Astrocyte (in vitro differentiated cells and primary cell): ENCODE measurements around the gene OCA2. TPM values are rescaled to one million over a fixed set of nuclear protein-coding genes. Genes with fewer than 3 reads are reported as not detected.

Experiments used
- DNase-seq: peaks from one replicate; pipeline ENCODE4 v3.0.0-alpha.2; 2010; ENCODE audit warnings: low read depth
- FAIRE-seq: peaks from 2 replicates; lab custom pipeline; 2011; peaks lifted over from hg19 to GRCh38; lab: Jason Lieb, UNC
- H2AFZ ChIP-seq: 2 replicates; pipeline ENCODE4 v1.6.0; 2012; ENCODE audit warnings: low read depth, low read length, inconsistent platforms
- H3K27ac ChIP-seq: 2 replicates; pipeline ENCODE4 v1.5.1; 2011; ENCODE audit warnings: low read depth, low read length, inconsistent platforms
- H3K27me3 ChIP-seq: 2 replicates; pipeline ENCODE4 v1.6.0; 2011; ENCODE audit warnings: low read length, inconsistent platforms; ENCODE audit not compliant: insufficient read depth
- H3K36me3 ChIP-seq: 2 replicates; pipeline ENCODE4 v1.5.1; 2011; ENCODE audit warnings: low read length, inconsistent platforms; ENCODE audit not compliant: insufficient read depth
- H3K4me1 ChIP-seq: 2 replicates; pipeline ENCODE4 v1.5.1; 2011; ENCODE audit warnings: low read length, inconsistent platforms; ENCODE audit not compliant: insufficient read depth
- H3K4me2 ChIP-seq: 2 replicates; pipeline ENCODE4 v1.6.0; 2012; ENCODE audit warnings: low read length, inconsistent platforms
- H3K4me3 ChIP-seq: 2 replicates; pipeline ENCODE4 v1.5.1; 2011; ENCODE audit warnings: low read depth, mild to moderate bottlenecking, low read length, inconsistent platforms; ENCODE audit not compliant: insufficient read depth
- H3K79me2 ChIP-seq: 2 replicates; pipeline ENCODE4 v1.6.0; 2012; ENCODE audit warnings: mild to moderate bottlenecking, low read length, inconsistent platforms; ENCODE audit not compliant: insufficient read depth
- H3K9ac ChIP-seq: 2 replicates; pipeline ENCODE4 v1.6.0; 2012; ENCODE audit warnings: mild to moderate bottlenecking, low read length, inconsistent platforms
- H3K9me3 ChIP-seq: 2 replicates; pipeline ENCODE4 v1.5.1; 2012; ENCODE audit warnings: low read depth, mild to moderate bottlenecking, low read length, inconsistent platforms; ENCODE audit not compliant: insufficient read depth
- H4K20me1 ChIP-seq: 2 replicates; pipeline ENCODE4 v1.6.0; 2012; ENCODE audit warnings: low read length, inconsistent platforms; ENCODE audit not compliant: insufficient read depth
- H3K27ac Mint-ChIP-seq: one replicate; pipeline ENCODE4 v1.8.0; 2021; ENCODE audit warnings: mild to moderate bottlenecking, mixed read lengths; ENCODE audit not compliant: unreplicated experiment
- H3K27me3 Mint-ChIP-seq: one replicate; pipeline ENCODE4 v1.8.0; 2021; ENCODE audit warnings: low read depth, mixed read lengths; ENCODE audit not compliant: unreplicated experiment
- H3K36me3 Mint-ChIP-seq: one replicate; pipeline ENCODE4 v1.8.0; 2021; ENCODE audit warnings: low read depth, mixed read lengths; ENCODE audit not compliant: unreplicated experiment
- H3K4me1 Mint-ChIP-seq: one replicate; pipeline ENCODE4 v1.8.0; 2021; ENCODE audit warnings: low read depth, mixed read lengths; ENCODE audit not compliant: unreplicated experiment
- H3K4me3 Mint-ChIP-seq: one replicate; pipeline ENCODE4 v1.8.0; 2021; ENCODE audit warnings: mild to moderate bottlenecking, moderate library complexity, mixed read lengths; ENCODE audit not compliant: unreplicated experiment
- H3K9me3 Mint-ChIP-seq: one replicate; pipeline ENCODE4 v1.8.0; 2021; ENCODE audit warnings: mild to moderate bottlenecking, mixed read lengths; ENCODE audit not compliant: unreplicated experiment
- CTCF ChIP-seq: IDR thresholded peaks from 2 replicates; pipeline ENCODE4 v1.5.1; 2011; ENCODE audit warnings: low read depth, mild to moderate bottlenecking, inconsistent platforms, low read length, moderate library complexity; ENCODE audit not compliant: insufficient read depth
- EZH2 ChIP-seq: IDR thresholded peaks from 2 replicates; pipeline ENCODE4 v1.6.1; 2012; ENCODE audit warnings: mild to moderate bottlenecking, low read length, inconsistent platforms; ENCODE audit not compliant: insufficient read depth
- total RNA-seq: library from RNA; stranded (reverse); gene quantifications from 2 replicates; pipeline ENCODE4 v1.2.1, GENCODE V29; 2021

Gene OCA2
- total RNA-seq, 1 donor from 2014 or later, result 2.9 TPM

GRCh38 chr15:27903405-27903804, 195.7 kb downstream of the OCA2 start:
- no peaks in the 10 kb centered on the region for H3K36me3 Mint-ChIP-seq
- Histone ChIP-seq H4K20me1 (no peaks in the 10 kb centered on the region), H3K9me3 (no peaks in the 10 kb centered on the region), H3K79me2 (no peaks in the 10 kb centered on the region), H3K36me3 (no peaks in the 10 kb centered on the region), H3K4me3 (no peak overlapping the region), H3K27me3 (no peaks in the 10 kb centered on the region), H2AFZ (no peak overlapping the region), H3K9ac (no peak overlapping the region), H3K4me2 (no peak overlapping the region), H3K27ac (no peak overlapping the region), H3K4me1 (no peaks in the 10 kb centered on the region)
- no peaks in the 10 kb centered on the region for H3K27me3 Mint-ChIP-seq
- FAIRE-seq (no peak), DNase-seq (no peak)
- H3K27ac Mint-ChIP-seq, result no peak overlapping the region
- H3K4me3 Mint-ChIP-seq, result no peak overlapping the region
- peaks cover 5% of the 10 kb centered on the region for H3K9me3 Mint-ChIP-seq
- TF ChIP-seq EZH2 (no peak), CTCF (no peak)
- H3K4me1 Mint-ChIP-seq, result no peaks in the 10 kb centered on the region

- Mint-ChIP-seq H3K4me3 (no peak overlapping the region), H3K4me1 (no peaks in the 10 kb centered on the region), H3K36me3 (no peaks in the 10 kb centered on the region), H3K27me3 (no peaks in the 10 kb centered on the region), H3K27ac (no peak overlapping the region), H3K9me3 (peaks cover 5% of the 10 kb centered on the region)
- no peak overlapping the region for H2AFZ ChIP-seq
- H3K27me3 ChIP-seq, result no peaks in the 10 kb centered on the region
- no peaks in the 10 kb centered on the region for H3K4me1 ChIP-seq
- H3K9ac ChIP-seq, result no peak overlapping the region
- H3K4me3 ChIP-seq, result no peak overlapping the region
- no peaks in the 10 kb centered on the region for H4K20me1 ChIP-seq
- H3K4me2 ChIP-seq, result no peak overlapping the region
- H3K79me2 ChIP-seq, result no peaks in the 10 kb centered on the region
- no peak for FAIRE-seq
- no peak overlapping the region for H3K27ac ChIP-seq
- no peaks in the 10 kb centered on the region for H3K36me3 ChIP-seq
- TF ChIP-seq CTCF, result no peak
- DNase-seq, result no peak
- no peaks in the 10 kb centered on the region for H3K9me3 ChIP-seq
These were observed 196.3 kb downstream of the OCA2 start for GRCh38 chr15:27902680-27903385.

- H3K4me2 ChIP-seq, result no peak overlapping the region
- H3K36me3 ChIP-seq, result no peaks in the 10 kb centered on the region
- H3K79me2 ChIP-seq, result no peaks in the 10 kb centered on the region
- no peak overlapping the region for H2AFZ ChIP-seq
- no peak overlapping the region for H3K27ac ChIP-seq
- H3K9me3 ChIP-seq, result no peaks in the 10 kb centered on the region
- DNase-seq (no peak), FAIRE-seq (no peak)
- no peak overlapping the region for H3K9ac ChIP-seq
- no peaks in the 10 kb centered on the region for H3K4me1 Mint-ChIP-seq
- no peaks in the 10 kb centered on the region for H4K20me1 ChIP-seq
- H3K27me3 ChIP-seq, result no peaks in the 10 kb centered on the region
- H3K27me3 Mint-ChIP-seq, result no peaks in the 10 kb centered on the region
- H3K36me3 Mint-ChIP-seq, result no peaks in the 10 kb centered on the region
- peaks cover 6% of the 10 kb centered on the region for H3K9me3 Mint-ChIP-seq
- TF ChIP-seq CTCF (no peak), EZH2 (no peak)
- H3K4me1 ChIP-seq, result no peaks in the 10 kb centered on the region
- H3K4me3 ChIP-seq, result no peak overlapping the region
- H3K4me3 Mint-ChIP-seq, result no peak overlapping the region
- no peak overlapping the region for H3K27ac Mint-ChIP-seq
These were observed 199.4 kb downstream of the OCA2 start for GRCh38 chr15:27899583-27900285.
